ENCODE data around the gene SHISA5.
"Not testable (repeated sequence)": the region's sequence is repeated elsewhere in the genome, so short reads cannot be mapped to it uniquely, and the experiment has no call there.

SHISA5 gene

GRCh38 chr3:48519277-48519643 is 15.3 kb upstream of the SHISA5 start:
- DNase-seq (ENCODE audit: low spot score), result no peak

GRCh38 chr3:48518638-48519276 is 14.8 kb upstream of the SHISA5 start:
- no peak for DNase-seq (ENCODE audit: low spot score)

- DNase-seq (ENCODE audit: low spot score), result no peak
Measured at GRCh38 chr3:48518069-48518468, 14.1 kb upstream of the SHISA5 start.

- no peak for DNase-seq (ENCODE audit: low spot score)
Measured at GRCh38 chr3:48516571-48516970, 12.6 kb upstream of the SHISA5 start.

- no peak for DNase-seq (ENCODE audit: low spot score)
Measured at GRCh38 chr3:48514431-48515227, 10.7 kb upstream of the SHISA5 start.

- no peak for DNase-seq (ENCODE audit: low spot score)
Measured at GRCh38 chr3:48511551-48511950, 7.6 kb upstream of the SHISA5 start.

GRCh38 chr3:48507256-48508061 is 3.5 kb upstream of the SHISA5 start:
- DNase-seq (ENCODE audit: low spot score), result peak; percentile 74

- peak; percentile 67 for DNase-seq (ENCODE audit: low spot score)
Measured at GRCh38 chr3:48505968-48506504, 2.1 kb upstream of the SHISA5 start.

- no peak for DNase-seq (ENCODE audit: low spot score)
Measured at GRCh38 chr3:48505146-48505545, 1.2 kb upstream of the SHISA5 start.

GRCh38 chr3:48503401-48504050 is 448 bp downstream of the SHISA5 start:
- DNase-seq (ENCODE audit: low spot score), result peak; percentile 73

GRCh38 chr3:48502728-48503168 is 1.2 kb downstream of the SHISA5 start:
- peak; percentile 67 for DNase-seq (ENCODE audit: low spot score)

GRCh38 chr3:48502121-48502520 is 1.9 kb downstream of the SHISA5 start:
- DNase-seq (ENCODE audit: low spot score), result no peak

GRCh38 chr3:48501196-48501595 is 2.8 kb downstream of the SHISA5 start:
- no peak for DNase-seq (ENCODE audit: low spot score)

GRCh38 chr3:48500656-48501055 is 3.3 kb downstream of the SHISA5 start:
- DNase-seq (ENCODE audit: low spot score), result no peak

GRCh38 chr3:48493203-48493501 is 10.8 kb downstream of the SHISA5 start:
- DNase-seq (ENCODE audit: low spot score), result no peak

GRCh38 chr3:48492461-48493202 is 11.3 kb downstream of the SHISA5 start:
- DNase-seq (ENCODE audit: low spot score), result no peak

GRCh38 chr3:48486952-48487351 is 17.0 kb downstream of the SHISA5 start:
- no peak for DNase-seq (ENCODE audit: low spot score)

GRCh38 chr3:48482822-48483221 is 21.2 kb downstream of the SHISA5 start:
- not testable (repeated sequence) for DNase-seq (ENCODE audit: low spot score)

GRCh38 chr3:48480891-48481290 is 23.1 kb downstream of the SHISA5 start:
- DNase-seq (ENCODE audit: low spot score), result not testable (repeated sequence)

- no peak for DNase-seq (ENCODE audit: low spot score)
Measured at GRCh38 chr3:48478626-48479555, 25.1 kb downstream of the SHISA5 start.
